IPS-20b (cell line): ENCODE measurements around the gene DNAH12.
"Not testable (repeated sequence)": the region's sequence is repeated elsewhere in the genome, so short reads cannot be mapped to it uniquely, and the experiment has no call there.

Source experiments
- H3K27ac ChIP-seq: one replicate; pipeline ENCODE4 v1.5.1; 2013; ENCODE audit warnings: low read length
- H3K27me3 ChIP-seq: 2 replicates; pipeline ENCODE4 v1.6.1; 2013; ENCODE audit warnings: mild to moderate bottlenecking, low read length, inconsistent platforms; ENCODE audit not compliant: insufficient read depth
- H3K36me3 ChIP-seq: 2 replicates; pipeline ENCODE4 v1.6.1; 2013; ENCODE audit warnings: low read depth, mild to moderate bottlenecking, inconsistent platforms, low read length, moderate library complexity; ENCODE audit not compliant: insufficient read depth
- H3K4me1 ChIP-seq: 2 replicates; pipeline ENCODE4 v1.6.1; 2013; ENCODE audit warnings: mild to moderate bottlenecking, control low read depth, inconsistent platforms, low read length, moderate library complexity; ENCODE audit not compliant: insufficient read depth
- H3K4me3 ChIP-seq: 2 replicates; pipeline ENCODE4 v1.5.1; 2013; ENCODE audit warnings: mild to moderate bottlenecking, low read length, inconsistent platforms
- H3K9ac ChIP-seq: 2 replicates; pipeline ENCODE4 v1.6.1; 2013; ENCODE audit warnings: low read depth, mild to moderate bottlenecking, inconsistent platforms, low read length, moderate library complexity
- H3K9me3 ChIP-seq: 2 replicates; pipeline ENCODE4 v1.6.1; 2013; ENCODE audit warnings: mild to moderate bottlenecking, low read depth, low read length, inconsistent platforms; ENCODE audit not compliant: insufficient read depth

The DNAH12 gene

GRCh38 chr3:57391767-57392166, 152.4 kb downstream of the DNAH12 start:
- Histone ChIP-seq H3K9me3 (no peaks in the 10 kb centered on the region), H3K4me1 (no peaks in the 10 kb centered on the region), H3K27me3 (no peaks in the 10 kb centered on the region), H3K9ac (no peak overlapping the region), H3K4me3 (no peak overlapping the region), H3K27ac (no peak overlapping the region), H3K36me3 (no peaks in the 10 kb centered on the region)

- no peak overlapping the region for H3K27ac ChIP-seq
- H3K9ac ChIP-seq = no peak overlapping the region
- no peaks in the 10 kb centered on the region for H3K9me3 ChIP-seq
- no peaks in the 10 kb centered on the region for H3K27me3 ChIP-seq
- no peaks in the 10 kb centered on the region for H3K4me1 ChIP-seq
- no peak overlapping the region for H3K4me3 ChIP-seq
- H3K36me3 ChIP-seq = no peaks in the 10 kb centered on the region
These were observed 154.9 kb downstream of the DNAH12 start for GRCh38 chr3:57389271-57389670.

- H3K9ac ChIP-seq = no peak overlapping the region
- no peaks in the 10 kb centered on the region for H3K4me1 ChIP-seq
- H3K4me3 ChIP-seq = no peak overlapping the region
- no peaks in the 10 kb centered on the region for H3K9me3 ChIP-seq
- no peaks in the 10 kb centered on the region for H3K36me3 ChIP-seq
- no peaks in the 10 kb centered on the region for H3K27me3 ChIP-seq
- H3K27ac ChIP-seq = no peak overlapping the region
These were observed 157.8 kb downstream of the DNAH12 start for GRCh38 chr3:57386307-57386706.

GRCh38 chr3:57385498-57385897, 158.6 kb downstream of the DNAH12 start:
- no peaks in the 10 kb centered on the region for H3K4me1 ChIP-seq
- no peak overlapping the region for H3K27ac ChIP-seq
- H3K9me3 ChIP-seq = no peaks in the 10 kb centered on the region
- H3K36me3 ChIP-seq = no peaks in the 10 kb centered on the region
- H3K9ac ChIP-seq = no peak overlapping the region
- H3K4me3 ChIP-seq = no peak overlapping the region
- H3K27me3 ChIP-seq = no peaks in the 10 kb centered on the region

GRCh38 chr3:57383838-57384237, 160.3 kb downstream of the DNAH12 start:
- no peaks in the 10 kb centered on the region for H3K4me1 ChIP-seq

GRCh38 chr3:57383406-57383805, 160.7 kb downstream of the DNAH12 start:
- Histone ChIP-seq H3K27me3 (no peaks in the 10 kb centered on the region), H3K9me3 (no peaks in the 10 kb centered on the region), H3K4me1 (0 out of 2 replicates have a peak, but pooled peaks cover 2% of the 10 kb centered on the region), H3K36me3 (no peaks in the 10 kb centered on the region), H3K9ac (no peak overlapping the region), H3K27ac (no peak overlapping the region), H3K4me3 (no peak overlapping the region)

More at GRCh38 chr3:57383838-57384237, 160.3 kb downstream of the DNAH12 start:
- no peaks in the 10 kb centered on the region for H3K9me3 ChIP-seq
- H3K27ac ChIP-seq = no peak overlapping the region
- no peak overlapping the region for H3K4me3 ChIP-seq
- no peak overlapping the region for H3K9ac ChIP-seq
- no peaks in the 10 kb centered on the region for H3K27me3 ChIP-seq
- no peaks in the 10 kb centered on the region for H3K36me3 ChIP-seq

- H3K36me3 ChIP-seq = no peaks in the 10 kb centered on the region
- H3K27me3 ChIP-seq = no peaks in the 10 kb centered on the region
- no peaks in the 10 kb centered on the region for H3K9me3 ChIP-seq
- no peak overlapping the region for H3K27ac ChIP-seq
- no peak overlapping the region for H3K9ac ChIP-seq
- H3K4me1 ChIP-seq = peaks cover 3% of the 10 kb centered on the region; the same call in 1 of the 2 replicates
- no peak overlapping the region for H3K4me3 ChIP-seq
These were observed 161.2 kb downstream of the DNAH12 start for GRCh38 chr3:57382933-57383332.

GRCh38 chr3:57370341-57370740, 173.8 kb downstream of the DNAH12 start:
- Histone ChIP-seq H3K4me3 (no peak overlapping the region), H3K9me3 (0 out of 2 replicates have a peak, but pooled peaks cover 6% of the 10 kb centered on the region), H3K27me3 (no peaks in the 10 kb centered on the region), H3K9ac (no peak overlapping the region), H3K27ac (no peak overlapping the region), H3K36me3 (no peaks in the 10 kb centered on the region), H3K4me1 (no peaks in the 10 kb centered on the region)

- H3K4me1 ChIP-seq, H3K9me3 ChIP-seq, H3K4me3 ChIP-seq, H3K9ac ChIP-seq, H3K36me3 ChIP-seq, H3K27me3 ChIP-seq, H3K27ac ChIP-seq: not testable (repeated sequence)
These were observed 179.1 kb downstream of the DNAH12 start for GRCh38 chr3:57365089-57365488.

GRCh38 chr3:57356275-57356674, 187.9 kb downstream of the DNAH12 start:
- H3K36me3 ChIP-seq, H3K27me3 ChIP-seq, H3K27ac ChIP-seq, H3K4me1 ChIP-seq, H3K9ac ChIP-seq, H3K9me3 ChIP-seq, H3K4me3 ChIP-seq: not testable (repeated sequence)

- no peaks in the 10 kb centered on the region for H3K4me1 ChIP-seq
- no peak overlapping the region for H3K9ac ChIP-seq
- no peaks in the 10 kb centered on the region for H3K36me3 ChIP-seq
- no peak overlapping the region for H3K27ac ChIP-seq
- H3K9me3 ChIP-seq = no peaks in the 10 kb centered on the region
- no peaks in the 10 kb centered on the region for H3K27me3 ChIP-seq
- H3K4me3 ChIP-seq = no peak overlapping the region
These were observed 189.4 kb downstream of the DNAH12 start for GRCh38 chr3:57354768-57355167.

GRCh38 chr3:57350271-57350670, 193.9 kb downstream of the DNAH12 start:
- Histone ChIP-seq H3K9me3 (no peaks in the 10 kb centered on the region), H3K27ac (no peak overlapping the region), H3K9ac (no peak overlapping the region), H3K36me3 (no peaks in the 10 kb centered on the region), H3K4me1 (no peaks in the 10 kb centered on the region), H3K4me3 (no peak overlapping the region), H3K27me3 (no peaks in the 10 kb centered on the region)
